IMR-90 (cell line): Measurements from ENCODE around the gene SUPV3L1. TPM values are rescaled to one million over a fixed set of nuclear protein-coding genes. Genes with fewer than 3 reads are reported as not detected.

ENCODE experiments used
- ATAC-seq: fragments of 200-7000 bp; cut with Tn5 transposase; 2 replicates; pipeline ENCODE4 v1.9.1; 2020; ENCODE audit warnings: low read depth, mild to moderate bottlenecking, moderate library complexity
- BruUV-seq: library from RNA; stranded (reverse); fragments of 400-500 nt; replicated peaks from 2 replicates; lab custom pipeline; 2021; lab: Mats Ljungman, UMichigan
- CTCF ChIA-PET: fragments of 300-600 bp; formaldehyde crosslinking; extraction: SDS; loops from one replicate; lab custom pipeline; 2021; ENCODE audit warnings: antibody characterized with exemption; lab: Yijun Ruan, JAX
- POLR2A ChIA-PET: fragments of 300-600 bp; sonication (Branson Sonifier 250); formaldehyde crosslinking; loops from one replicate; lab custom pipeline; 2022; ENCODE audit warnings: antibody characterized with exemption; ENCODE audit not compliant: unreplicated experiment; lab: Charles Lee
- DNase-seq: peaks from one replicate; pipeline ENCODE4 v3.0.0; 2013
- H2AFZ ChIP-seq: replicated peaks from 2 replicates; pipeline ENCODE3; 2013; ENCODE audit warnings: low read length, mild to moderate bottlenecking; ENCODE audit not compliant: poor library complexity
- H2AK5ac ChIP-seq: 2 replicates; pipeline ENCODE4 v1.6.1; 2013; ENCODE audit warnings: low read depth, low read length, inconsistent platforms
- H2AK9ac ChIP-seq: replicated peaks from 2 replicates; pipeline ENCODE3; 2013; ENCODE audit warnings: mild to moderate bottlenecking, low read depth, low read length, moderate library complexity; ENCODE audit not compliant: poor library complexity
- H2BK120ac ChIP-seq: 2 replicates; pipeline ENCODE4 v1.6.1; 2013; ENCODE audit warnings: low read depth, low read length, inconsistent platforms
- H2BK15ac ChIP-seq: 3 replicates; pipeline ENCODE4 v1.6.1; 2013; ENCODE audit warnings: low read depth, low read length, inconsistent platforms
- H2BK20ac ChIP-seq: 2 replicates; pipeline ENCODE4 v1.6.1; 2013; ENCODE audit warnings: low read depth, mild to moderate bottlenecking, inconsistent platforms, low read length, moderate library complexity
- H2BK5ac ChIP-seq: 2 replicates; pipeline ENCODE4 v1.6.1; 2013; ENCODE audit warnings: mild to moderate bottlenecking, low read depth, low read length, inconsistent platforms; ENCODE audit not compliant: poor library complexity, severe bottlenecking
- H3K14ac ChIP-seq: replicated peaks from 2 replicates; pipeline ENCODE4 v1.6.1; 2013; ENCODE audit warnings: low read depth, low read length, inconsistent platforms
- H3K18ac ChIP-seq: 2 replicates; pipeline ENCODE4 v1.6.1; 2013; ENCODE audit warnings: low read depth, low read length, control low read depth
- H3K23ac ChIP-seq: 2 replicates; pipeline ENCODE4 v1.6.1; 2013; ENCODE audit warnings: low read depth, low read length, inconsistent platforms
- H3K27ac ChIP-seq: 2 replicates; pipeline ENCODE4 v1.5.1; 2013; ENCODE audit warnings: mild to moderate bottlenecking, control low read depth, low read length; ENCODE audit not compliant: insufficient read depth
- H3K27me3 ChIP-seq: 2 replicates; pipeline ENCODE4 v1.6.1; 2013; ENCODE audit warnings: low read length; ENCODE audit not compliant: control insufficient read depth, insufficient read depth
- H3K36me3 ChIP-seq: 2 replicates; pipeline ENCODE4 v1.6.1; 2013; ENCODE audit warnings: low read length, mixed read lengths; ENCODE audit not compliant: control insufficient read depth, insufficient read depth
- H3K4ac ChIP-seq: 2 replicates; pipeline ENCODE4 v1.6.1; 2013; ENCODE audit warnings: low read depth, low read length, inconsistent platforms
- H3K4me1 ChIP-seq: 2 replicates; pipeline ENCODE4 v1.6.1; 2013; ENCODE audit warnings: low read length, mixed read lengths; ENCODE audit not compliant: control insufficient read depth, insufficient read depth
- H3K4me2 ChIP-seq: 2 replicates; pipeline ENCODE4 v1.6.1; 2013; ENCODE audit warnings: low read depth, mild to moderate bottlenecking, control low read depth, low read length, moderate library complexity
- H3K4me3 ChIP-seq: 2 replicates; pipeline ENCODE4 v1.5.1; 2013; ENCODE audit warnings: low read depth, mild to moderate bottlenecking, control low read depth, low read length, moderate library complexity; ENCODE audit not compliant: insufficient read depth
- H3K56ac ChIP-seq: 2 replicates; pipeline ENCODE4 v1.6.1; 2013; ENCODE audit warnings: low read length, inconsistent platforms; ENCODE audit not compliant: insufficient read depth; ENCODE audit errors: extremely low read depth
- H3K79me1 ChIP-seq, 2 experiments: 2 replicates each; pipeline ENCODE4 v1.6.1; 2013; ENCODE audit warnings: low read length in 2 of 2, inconsistent platforms in 1 of 2, low read depth in 1 of 2
- H3K9ac ChIP-seq: 2 replicates; pipeline ENCODE4 v1.6.1; 2013; ENCODE audit warnings: low read depth, low read length, control low read depth
- H3K9me1 ChIP-seq: 2 replicates; pipeline ENCODE4 v1.6.1; 2013; ENCODE audit warnings: low read length, inconsistent platforms; ENCODE audit not compliant: insufficient read depth
- H3K9me3 ChIP-seq: 2 replicates; pipeline ENCODE4 v1.6.1; 2013; ENCODE audit warnings: low read length; ENCODE audit not compliant: control insufficient read depth, insufficient read depth
- H4K20me1 ChIP-seq: 2 replicates; pipeline ENCODE4 v1.6.1; 2013; ENCODE audit warnings: low read length, inconsistent platforms; ENCODE audit not compliant: insufficient read depth
- H4K5ac ChIP-seq: 2 replicates; pipeline ENCODE4 v1.6.1; 2013; ENCODE audit warnings: mild to moderate bottlenecking, low read depth, low read length, control low read depth
- H4K8ac ChIP-seq, 2 experiments: 2 replicates each; pipeline ENCODE4 v1.6.1; 2013; ENCODE audit warnings: low read depth in 2 of 2, low read length in 2 of 2, control low read depth in 1 of 2, inconsistent platforms in 1 of 2
- H4K91ac ChIP-seq: 2 replicates; pipeline ENCODE4 v1.6.1; 2013; ENCODE audit warnings: low read depth, low read length, inconsistent platforms; ENCODE audit not compliant: insufficient read depth
- CEBPB ChIP-seq: IDR thresholded peaks from 2 replicates; pipeline ENCODE4 v1.6.1; 2012; ENCODE audit warnings: low read depth, low read length, improper control_type of control experiment
- CHD1 ChIP-seq: IDR thresholded peaks from 2 replicates; pipeline ENCODE4 v1.6.1; 2012; ENCODE audit warnings: low read depth, low read length, improper control_type of control experiment
- MAZ ChIP-seq: IDR thresholded peaks from 2 replicates; pipeline ENCODE4 v1.6.1; 2012; ENCODE audit warnings: low read depth, mild to moderate bottlenecking, low read length, improper control_type of control experiment, moderate library complexity, borderline replicate concordance
- MXI1 ChIP-seq: IDR thresholded peaks from 2 replicates; pipeline ENCODE4 v1.6.1; 2012; ENCODE audit warnings: low read depth, mild to moderate bottlenecking, low read length, moderate library complexity, borderline replicate concordance
- POLR2A ChIP-seq: IDR thresholded peaks from 2 replicates; pipeline ENCODE4 v1.6.1; 2012; ENCODE audit warnings: mild to moderate bottlenecking, low read depth, low read length
- RAD21 ChIP-seq: IDR thresholded peaks from 2 replicates; pipeline ENCODE4 v1.6.1; 2012; ENCODE audit warnings: low read length, improper control_type of control experiment
- RCOR1 ChIP-seq: IDR thresholded peaks from 2 replicates; pipeline ENCODE4 v1.6.1; 2012; ENCODE audit warnings: mild to moderate bottlenecking, low read length, improper control_type of control experiment; ENCODE audit not compliant: insufficient replicate concordance
- RFX5 ChIP-seq: IDR thresholded peaks from 2 replicates; pipeline ENCODE4 v1.8.0; 2012; ENCODE audit warnings: low read depth, mild to moderate bottlenecking, low read length, moderate library complexity
- SMC3 ChIP-seq: fragments of 150-350 bp; IDR thresholded peaks from 2 replicates; pipeline ENCODE4 v1.6.1; 2016; ENCODE audit warnings: low read depth, mild to moderate bottlenecking, antibody characterized with exemption, low read length, moderate library complexity
- WGBS, 2 experiments: methylation state at CpG; one replicate each; pipeline versions ENCODE4 v1.1.5 to v1.1.7; 2013; ENCODE audit warnings: missing lambda C conversion rate in 2 of 2; ENCODE audit not compliant: insufficient read length in 1 of 2; ENCODE audit errors: extremely low coverage in 2 of 2; 5-methylcytosine and 5-hydroxymethylcytosine counted together
- dilution Hi-C: fragments of 300-500 bp; cut with HindIII; formaldehyde crosslinking; loops from one replicate; pipeline ENCODE4 v1.14.3; 2018; ENCODE audit warnings: low sequenced_read_pairs; ENCODE audit not compliant: unreplicated experiment
- in situ Hi-C: fragments of 300-500 bp; cut with MboI; formaldehyde crosslinking; loops from 3 replicates; pipeline ENCODE4 v1.14.3; 2019; ENCODE audit warnings: low sequenced_read_pairs, inconsistent platforms, mixed read lengths
- intact Hi-C: fragments of 100-400 bp; cut with micrococcal nuclease; formaldehyde crosslinking; loops from 2 replicates; pipeline ENCODE4 v1.10.0; 2022
- polyA plus RNA-seq, 3 experiments: library from polyadenylated mRNA; depleted of rRNA; stranded (reverse); fragments of >200 nt; gene quantifications; 2 replicates each; pipeline ENCODE4 v1.2.3, GENCODE V29; 2012; ENCODE audit warnings: low replicate concordance in 1 of 3
- total RNA-seq: library from RNA; depleted of rRNA; stranded (reverse); fragments of >200 nt; gene quantifications from 2 replicates; pipeline ENCODE4 v1.2.3, GENCODE V29; 2012
- TF ChIP-seq, protein P1 (sequence below): fragments of 150-350 bp; IDR thresholded peaks from 2 replicates; pipeline ENCODE4 v1.6.1; 2017; ENCODE audit warnings: mild to moderate bottlenecking, antibody characterized with exemption, low read length, low read depth

Gene SUPV3L1
- total and polyA plus RNA-seq, 2 of the 4 experiments (the other 2 are of a cell fraction) = 24.4 to 26.5 TPM

DNA sequence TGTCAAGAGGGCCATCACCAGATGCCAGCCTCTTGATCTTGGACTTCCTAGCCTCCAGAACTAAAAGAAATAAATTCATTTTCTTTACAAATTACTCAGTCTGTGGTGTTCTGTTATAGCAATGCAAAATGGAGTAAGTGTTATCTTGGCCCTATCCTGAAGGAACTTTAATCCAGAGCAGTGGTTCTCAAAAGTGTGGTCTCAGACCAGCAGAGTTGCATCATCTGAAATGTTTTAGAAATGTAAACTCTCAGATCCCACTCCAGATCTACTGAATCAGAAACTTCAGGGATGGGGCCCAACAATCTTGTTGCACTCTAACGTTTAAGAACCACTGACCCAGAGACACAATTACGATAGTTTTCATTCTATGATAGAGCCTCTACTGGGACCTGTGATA lies 3.2 kb upstream of the SUPV3L1 start:
- Histone ChIP-seq H2AK9ac (no peak overlapping the region), H3K4me1 (peaks cover 2% of the 10 kb centered on the region; the same call in 1 of the 2 replicates), H3K18ac (no peak overlapping the region), H3K4me2 (no peak overlapping the region), H2AK5ac (no peak overlapping the region), H4K91ac (no peak overlapping the region), H2BK120ac (no peak overlapping the region), H3K23ac (no peak overlapping the region), H3K36me3 (no peaks in the 10 kb centered on the region), H3K9me3 (no peaks in the 10 kb centered on the region), H3K9ac (no peak overlapping the region), H3K27ac (no peak overlapping the region), H3K4ac (no peak overlapping the region), H3K9me1 (peaks cover 4% of the 10 kb centered on the region), H2BK15ac (no peak overlapping the region), H3K4me3 (no peak overlapping the region), H2BK5ac (no peak overlapping the region), H3K14ac (no peak overlapping the region), H2BK20ac (no peak overlapping the region), H4K8ac (no peak overlapping the region), H2AFZ (no peak overlapping the region), H3K56ac (no peak overlapping the region), H4K20me1 (no peaks in the 10 kb centered on the region), H3K27me3 (no peaks in the 10 kb centered on the region), H4K5ac (no peak overlapping the region), H3K79me1 (peaks cover 5 to 20% of the 10 kb centered on the region in 2 experiments)
- TF ChIP-seq SMC3 = no peak
- TF ChIP-seq RAD21 = no peak
- no peak for TF ChIP-seq POLR2A
- TF ChIP-seq MAZ = no peak
- TF ChIP-seq CEBPB = no peak
- no peak for TF ChIP-seq MXI1
- TF ChIP-seq RCOR1 = no peak
- TF ChIP-seq, protein P1, sequence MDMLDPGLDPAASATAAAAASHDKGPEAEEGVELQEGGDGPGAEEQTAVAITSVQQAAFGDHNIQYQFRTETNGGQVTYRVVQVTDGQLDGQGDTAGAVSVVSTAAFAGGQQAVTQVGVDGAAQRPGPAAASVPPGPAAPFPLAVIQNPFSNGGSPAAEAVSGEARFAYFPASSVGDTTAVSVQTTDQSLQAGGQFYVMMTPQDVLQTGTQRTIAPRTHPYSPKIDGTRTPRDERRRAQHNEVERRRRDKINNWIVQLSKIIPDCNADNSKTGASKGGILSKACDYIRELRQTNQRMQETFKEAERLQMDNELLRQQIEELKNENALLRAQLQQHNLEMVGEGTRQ = no peak
- TF ChIP-seq CHD1 = no peak
- TF ChIP-seq RFX5 = no peak
- ATAC-seq (no peak), DNase-seq (no peak)
- CTCF ChIA-PET = no interaction called here
- BruUV-seq = no TSS peak
- POLR2A ChIA-PET = no interaction called here
- intact Hi-C loops = no loop called here
- no CpG with 5 or more reads among the region's 2 CpGs for WGBS, 2 experiments
- dilution Hi-C loops = no loop called here
- in situ Hi-C loops = no loop called here
